IMR-90 (cell line): ENCODE results near the gene TM2D3. TPM values are rescaled to one million over a fixed set of nuclear protein-coding genes. Genes with fewer than 3 reads are reported as not detected.

Source experiments
- ATAC-seq: fragments of 200-7000 bp; cut with Tn5 transposase; 2 replicates; pipeline ENCODE4 v1.9.1; 2020; ENCODE audit warnings: low read depth, mild to moderate bottlenecking, moderate library complexity
- BruUV-seq: library from RNA; stranded (reverse); fragments of 400-500 nt; replicated peaks from 2 replicates; lab custom pipeline; 2021; lab: Mats Ljungman, UMichigan
- CTCF ChIA-PET: fragments of 300-600 bp; formaldehyde crosslinking; extraction: SDS; loops from one replicate; lab custom pipeline; 2021; ENCODE audit warnings: antibody characterized with exemption; lab: Yijun Ruan, JAX
- POLR2A ChIA-PET: fragments of 300-600 bp; sonication (Branson Sonifier 250); formaldehyde crosslinking; loops from one replicate; lab custom pipeline; 2022; ENCODE audit warnings: antibody characterized with exemption; ENCODE audit not compliant: unreplicated experiment; lab: Charles Lee
- DNase-seq: peaks from one replicate; pipeline ENCODE4 v3.0.0; 2013
- H2AFZ ChIP-seq: replicated peaks from 2 replicates; pipeline ENCODE3; 2013; ENCODE audit warnings: low read length, mild to moderate bottlenecking; ENCODE audit not compliant: poor library complexity
- H2AK5ac ChIP-seq: 2 replicates; pipeline ENCODE4 v1.6.1; 2013; ENCODE audit warnings: low read depth, low read length, inconsistent platforms
- H2AK9ac ChIP-seq: replicated peaks from 2 replicates; pipeline ENCODE3; 2013; ENCODE audit warnings: mild to moderate bottlenecking, low read depth, low read length, moderate library complexity; ENCODE audit not compliant: poor library complexity
- H2BK120ac ChIP-seq: 2 replicates; pipeline ENCODE4 v1.6.1; 2013; ENCODE audit warnings: low read depth, low read length, inconsistent platforms
- H2BK15ac ChIP-seq: 3 replicates; pipeline ENCODE4 v1.6.1; 2013; ENCODE audit warnings: low read depth, low read length, inconsistent platforms
- H2BK20ac ChIP-seq: 2 replicates; pipeline ENCODE4 v1.6.1; 2013; ENCODE audit warnings: low read depth, mild to moderate bottlenecking, inconsistent platforms, low read length, moderate library complexity
- H2BK5ac ChIP-seq: 2 replicates; pipeline ENCODE4 v1.6.1; 2013; ENCODE audit warnings: mild to moderate bottlenecking, low read depth, low read length, inconsistent platforms; ENCODE audit not compliant: poor library complexity, severe bottlenecking
- H3K14ac ChIP-seq: replicated peaks from 2 replicates; pipeline ENCODE4 v1.6.1; 2013; ENCODE audit warnings: low read depth, low read length, inconsistent platforms
- H3K18ac ChIP-seq: 2 replicates; pipeline ENCODE4 v1.6.1; 2013; ENCODE audit warnings: low read depth, low read length, control low read depth
- H3K23ac ChIP-seq: 2 replicates; pipeline ENCODE4 v1.6.1; 2013; ENCODE audit warnings: low read depth, low read length, inconsistent platforms
- H3K27ac ChIP-seq: 2 replicates; pipeline ENCODE4 v1.5.1; 2013; ENCODE audit warnings: mild to moderate bottlenecking, control low read depth, low read length; ENCODE audit not compliant: insufficient read depth
- H3K27me3 ChIP-seq: 2 replicates; pipeline ENCODE4 v1.6.1; 2013; ENCODE audit warnings: low read length; ENCODE audit not compliant: control insufficient read depth, insufficient read depth
- H3K36me3 ChIP-seq: 2 replicates; pipeline ENCODE4 v1.6.1; 2013; ENCODE audit warnings: low read length, mixed read lengths; ENCODE audit not compliant: control insufficient read depth, insufficient read depth
- H3K4ac ChIP-seq: 2 replicates; pipeline ENCODE4 v1.6.1; 2013; ENCODE audit warnings: low read depth, low read length, inconsistent platforms
- H3K4me1 ChIP-seq: 2 replicates; pipeline ENCODE4 v1.6.1; 2013; ENCODE audit warnings: low read length, mixed read lengths; ENCODE audit not compliant: control insufficient read depth, insufficient read depth
- H3K4me2 ChIP-seq: 2 replicates; pipeline ENCODE4 v1.6.1; 2013; ENCODE audit warnings: low read depth, mild to moderate bottlenecking, control low read depth, low read length, moderate library complexity
- H3K4me3 ChIP-seq: 2 replicates; pipeline ENCODE4 v1.5.1; 2013; ENCODE audit warnings: low read depth, mild to moderate bottlenecking, control low read depth, low read length, moderate library complexity; ENCODE audit not compliant: insufficient read depth
- H3K56ac ChIP-seq: 2 replicates; pipeline ENCODE4 v1.6.1; 2013; ENCODE audit warnings: low read length, inconsistent platforms; ENCODE audit not compliant: insufficient read depth; ENCODE audit errors: extremely low read depth
- H3K79me1 ChIP-seq, 2 experiments: 2 replicates each; pipeline ENCODE4 v1.6.1; 2013; ENCODE audit warnings: low read length in 2 of 2, inconsistent platforms in 1 of 2, low read depth in 1 of 2
- H3K9ac ChIP-seq: 2 replicates; pipeline ENCODE4 v1.6.1; 2013; ENCODE audit warnings: low read depth, low read length, control low read depth
- H3K9me1 ChIP-seq: 2 replicates; pipeline ENCODE4 v1.6.1; 2013; ENCODE audit warnings: low read length, inconsistent platforms; ENCODE audit not compliant: insufficient read depth
- H3K9me3 ChIP-seq: 2 replicates; pipeline ENCODE4 v1.6.1; 2013; ENCODE audit warnings: low read length; ENCODE audit not compliant: control insufficient read depth, insufficient read depth
- H4K20me1 ChIP-seq: 2 replicates; pipeline ENCODE4 v1.6.1; 2013; ENCODE audit warnings: low read length, inconsistent platforms; ENCODE audit not compliant: insufficient read depth
- H4K5ac ChIP-seq: 2 replicates; pipeline ENCODE4 v1.6.1; 2013; ENCODE audit warnings: mild to moderate bottlenecking, low read depth, low read length, control low read depth
- H4K8ac ChIP-seq, 2 experiments: 2 replicates each; pipeline ENCODE4 v1.6.1; 2013; ENCODE audit warnings: low read depth in 2 of 2, low read length in 2 of 2, control low read depth in 1 of 2, inconsistent platforms in 1 of 2
- H4K91ac ChIP-seq: 2 replicates; pipeline ENCODE4 v1.6.1; 2013; ENCODE audit warnings: low read depth, low read length, inconsistent platforms; ENCODE audit not compliant: insufficient read depth
- BHLHE40 ChIP-seq: fragments of 150-350 bp; IDR thresholded peaks from 2 replicates; pipeline ENCODE4 v1.6.1; 2016; ENCODE audit warnings: mild to moderate bottlenecking, low read depth, low read length
- CEBPB ChIP-seq: IDR thresholded peaks from 2 replicates; pipeline ENCODE4 v1.6.1; 2012; ENCODE audit warnings: low read depth, low read length, improper control_type of control experiment
- FOS ChIP-seq: fragments of 150-350 bp; IDR thresholded peaks from 2 replicates; pipeline ENCODE4 v1.6.1; 2016; ENCODE audit warnings: low read depth, low read length
- MXI1 ChIP-seq: IDR thresholded peaks from 2 replicates; pipeline ENCODE4 v1.6.1; 2012; ENCODE audit warnings: low read depth, mild to moderate bottlenecking, low read length, moderate library complexity, borderline replicate concordance
- NFE2L2 ChIP-seq: fragments of 150-350 bp; IDR thresholded peaks from 2 replicates; pipeline ENCODE4 v1.6.1; 2016; ENCODE audit warnings: low read depth, mild to moderate bottlenecking, low read length
- SMC3 ChIP-seq: fragments of 150-350 bp; IDR thresholded peaks from 2 replicates; pipeline ENCODE4 v1.6.1; 2016; ENCODE audit warnings: low read depth, mild to moderate bottlenecking, antibody characterized with exemption, low read length, moderate library complexity
- WGBS, 2 experiments: methylation state at CpG; one replicate each; pipeline versions ENCODE4 v1.1.5 to v1.1.7; 2013; ENCODE audit warnings: missing lambda C conversion rate in 2 of 2; ENCODE audit not compliant: insufficient read length in 1 of 2; ENCODE audit errors: extremely low coverage in 2 of 2; 5-methylcytosine and 5-hydroxymethylcytosine counted together
- dilution Hi-C: fragments of 300-500 bp; cut with HindIII; formaldehyde crosslinking; loops from one replicate; pipeline ENCODE4 v1.14.3; 2018; ENCODE audit warnings: low sequenced_read_pairs; ENCODE audit not compliant: unreplicated experiment
- in situ Hi-C: fragments of 300-500 bp; cut with MboI; formaldehyde crosslinking; loops from 3 replicates; pipeline ENCODE4 v1.14.3; 2019; ENCODE audit warnings: low sequenced_read_pairs, inconsistent platforms, mixed read lengths
- intact Hi-C: fragments of 100-400 bp; cut with micrococcal nuclease; formaldehyde crosslinking; loops from 2 replicates; pipeline ENCODE4 v1.10.0; 2022
- polyA plus RNA-seq, 3 experiments: library from polyadenylated mRNA; depleted of rRNA; stranded (reverse); fragments of >200 nt; gene quantifications; 2 replicates each; pipeline ENCODE4 v1.2.3, GENCODE V29; 2012; ENCODE audit warnings: low replicate concordance in 1 of 3
- total RNA-seq: library from RNA; depleted of rRNA; stranded (reverse); fragments of >200 nt; gene quantifications from 2 replicates; pipeline ENCODE4 v1.2.3, GENCODE V29; 2012

The TM2D3 gene
- total and polyA plus RNA-seq, 2 of the 4 experiments (the other 2 are of a cell fraction) = 27.4 to 34.5 TPM

GRCh38 chr15:101648356-101648755, 3.8 kb downstream of the TM2D3 start:
- dilution Hi-C loops = no loop called here
- Histone ChIP-seq H4K5ac (no peak overlapping the region), H2AK5ac (no peak overlapping the region), H2BK15ac (no peak overlapping the region), H3K9me1 (0 out of 2 replicates have a peak, but pooled peaks cover 3% of the 10 kb centered on the region), H3K4me2 (no peak overlapping the region), H4K20me1 (peaks cover 7% of the 10 kb centered on the region; the same call in 1 of the 2 replicates), H3K27ac (no peak overlapping the region), H2AFZ (no peak overlapping the region), H3K4me3 (no peak overlapping the region), H3K18ac (no peak overlapping the region), H3K56ac (no peak overlapping the region), H3K23ac (no peak overlapping the region), H3K14ac (no peak overlapping the region), H2BK5ac (no peak overlapping the region), H4K8ac (no peak overlapping the region), H2AK9ac (no peak overlapping the region), H3K4me1 (peaks cover 6% of the 10 kb centered on the region), H3K79me1 (peaks cover 22 to 45% of the 10 kb centered on the region in 2 experiments), H2BK120ac (no peak overlapping the region), H2BK20ac (no peak overlapping the region), H3K9ac (no peak overlapping the region), H3K4ac (no peak overlapping the region), H3K36me3 (peaks cover 28% of the 10 kb centered on the region), H3K9me3 (no peaks in the 10 kb centered on the region), H4K91ac (no peak overlapping the region), H3K27me3 (no peaks in the 10 kb centered on the region)
- in situ Hi-C loops = no loop called here
- intact Hi-C loops = loop anchor here (10.0 kb wide), 1 partner anchor 634 kb away; no protein-coding TSS in a partner anchor
- DNase-seq (no peak), ATAC-seq (no peak)
- CTCF ChIA-PET = no interaction called here
- 80% methylated on average over 1 of the region's 6 CpGs; no CpG with 5 or more reads in 1 of the 2 experiments for WGBS, 2 experiments
- TF ChIP-seq NFE2L2 (no peak), BHLHE40 (no peak), MXI1 (no peak), CEBPB (no peak), FOS (no peak), SMC3 (no peak)
- BruUV-seq = no TSS peak
- POLR2A ChIA-PET = no interaction called here
